Nephron (organoid): ENCODE results near the gene FBXL14.

Experiments used
- H3K27ac Mint-ChIP-seq, 3 experiments: 2 replicates each; pipeline ENCODE4 v1.8.0; 2020; ENCODE audit warnings: mixed read lengths in 3 of 3, mild to moderate bottlenecking in 2 of 3, moderate library complexity in 1 of 3
- H3K27me3 Mint-ChIP-seq: 2 replicates; pipeline ENCODE4 v1.8.0; 2021; ENCODE audit warnings: low read depth, mild to moderate bottlenecking, moderate library complexity, mixed read lengths
- H3K36me3 Mint-ChIP-seq: 2 replicates; pipeline ENCODE4 v1.8.0; 2020; ENCODE audit warnings: low read depth, mixed read lengths
- H3K4me1 Mint-ChIP-seq: 2 replicates; pipeline ENCODE4 v1.8.0; 2020; ENCODE audit warnings: mixed read lengths
- H3K4me3 Mint-ChIP-seq, 3 experiments: 2 replicates each; pipeline ENCODE4 v1.8.0; 2020; ENCODE audit warnings: mild to moderate bottlenecking in 3 of 3, mixed read lengths in 3 of 3, moderate library complexity in 2 of 3
- H3K9me3 Mint-ChIP-seq: 2 replicates; pipeline ENCODE4 v1.8.0; 2020; ENCODE audit warnings: mixed read lengths
- CTCF ChIP-seq, 3 experiments: fragments of 200-600 bp; sonication (generic); IDR thresholded peaks; one replicate each; pipeline ENCODE4 v1.5.0; 2021; ENCODE audit warnings: antibody characterized with exemption in 3 of 3; ENCODE audit not compliant: unreplicated experiment in 3 of 3

FBXL14 gene

GRCh38 chr12:1588575-1588947, 5.8 kb downstream of the FBXL14 start:
- no peaks in the 10 kb centered on the region for H3K9me3 Mint-ChIP-seq
- H3K4me3 Mint-ChIP-seq = peak overlapping the region in 2 of 3 experiments; percentile 19 to 41

GRCh38 chr12:1587927-1588574, 6.3 kb downstream of the FBXL14 start:
- no peaks in the 10 kb centered on the region for H3K9me3 Mint-ChIP-seq

More at GRCh38 chr12:1588575-1588947, 5.8 kb downstream of the FBXL14 start:
- no peaks in the 10 kb centered on the region for H3K36me3 Mint-ChIP-seq
- peak overlapping the region; percentile 33 to 61 (median 52) for H3K27ac Mint-ChIP-seq
- TF ChIP-seq CTCF (IDR thresholded peaks at IDR 0.05; ENCODE audit: unreplicated experiment in 3 of 3) = no peak
- H3K27me3 Mint-ChIP-seq = peaks cover 2% of the 10 kb centered on the region
- peaks cover 70% of the 10 kb centered on the region for H3K4me1 Mint-ChIP-seq

GRCh38 chr12:1584326-1584725, 10.1 kb downstream of the FBXL14 start:
- Mint-ChIP-seq H3K27ac (no peak overlapping the region), H3K4me3 (no peak overlapping the region), H3K36me3 (no peaks in the 10 kb centered on the region), H3K4me1 (peaks cover 60% of the 10 kb centered on the region), H3K27me3 (peaks cover 11% of the 10 kb centered on the region), H3K9me3 (no peaks in the 10 kb centered on the region)
- no peak for TF ChIP-seq CTCF (IDR thresholded peaks at IDR 0.05; ENCODE audit: unreplicated experiment in 3 of 3)

More at GRCh38 chr12:1587927-1588574, 6.3 kb downstream of the FBXL14 start:
- H3K4me1 Mint-ChIP-seq = peaks cover 72% of the 10 kb centered on the region
- no peak for TF ChIP-seq CTCF (IDR thresholded peaks at IDR 0.05; ENCODE audit: unreplicated experiment in 3 of 3)
- H3K27ac Mint-ChIP-seq = peak overlapping the region; percentile 35 to 61 (median 52)
- H3K27me3 Mint-ChIP-seq = peaks cover 5% of the 10 kb centered on the region
- no peaks in the 10 kb centered on the region for H3K36me3 Mint-ChIP-seq
- H3K4me3 Mint-ChIP-seq = peak overlapping the region in 2 of 3 experiments; percentile 19 to 41

- Mint-ChIP-seq H3K27ac (peak overlapping the region in 1 of 3 experiments; percentile 10), H3K4me3 (peak overlapping the region; percentile 4 to 55 (median 43)), H3K4me1 (peaks cover 56% of the 10 kb centered on the region), H3K9me3 (no peaks in the 10 kb centered on the region), H3K36me3 (no peaks in the 10 kb centered on the region), H3K27me3 (peaks cover 11% of the 10 kb centered on the region)
- peak; percentile 90 to 98 (median 95) for TF ChIP-seq CTCF (IDR thresholded peaks at IDR 0.05; ENCODE audit: unreplicated experiment in 3 of 3)
Observed at GRCh38 chr12:1583421-1584078, 10.8 kb downstream of the FBXL14 start.

- no peak overlapping the region for H3K4me3 Mint-ChIP-seq
- peak overlapping the region in 1 of 3 experiments; percentile 3 for H3K27ac Mint-ChIP-seq
- no peak for TF ChIP-seq CTCF (IDR thresholded peaks at IDR 0.05; ENCODE audit: unreplicated experiment in 3 of 3)
- peaks cover 51% of the 10 kb centered on the region for H3K4me1 Mint-ChIP-seq
- peaks cover 11% of the 10 kb centered on the region for H3K27me3 Mint-ChIP-seq
- H3K36me3 Mint-ChIP-seq = no peaks in the 10 kb centered on the region
- H3K9me3 Mint-ChIP-seq = no peaks in the 10 kb centered on the region
Observed at GRCh38 chr12:1582709-1583050, 11.7 kb downstream of the FBXL14 start.
